GM19468 (cell line): ENCODE results near the gene KCNA1.
"Not testable (repeated sequence)": the region's sequence is repeated elsewhere in the genome, so short reads cannot be mapped to it uniquely, and the experiment has no call there.

Source experiments
- ATAC-seq: cut with Tn5 transposase; IDR thresholded peaks from one replicate; pipeline ENCODE4 v1.9.1; 2021; ENCODE audit warnings: mild to moderate bottlenecking, moderate library complexity, moderate number of reproducible peaks; ENCODE audit not compliant: unreplicated experiment; ENCODE audit errors: extremely low read depth

KCNA1 gene

DNA sequence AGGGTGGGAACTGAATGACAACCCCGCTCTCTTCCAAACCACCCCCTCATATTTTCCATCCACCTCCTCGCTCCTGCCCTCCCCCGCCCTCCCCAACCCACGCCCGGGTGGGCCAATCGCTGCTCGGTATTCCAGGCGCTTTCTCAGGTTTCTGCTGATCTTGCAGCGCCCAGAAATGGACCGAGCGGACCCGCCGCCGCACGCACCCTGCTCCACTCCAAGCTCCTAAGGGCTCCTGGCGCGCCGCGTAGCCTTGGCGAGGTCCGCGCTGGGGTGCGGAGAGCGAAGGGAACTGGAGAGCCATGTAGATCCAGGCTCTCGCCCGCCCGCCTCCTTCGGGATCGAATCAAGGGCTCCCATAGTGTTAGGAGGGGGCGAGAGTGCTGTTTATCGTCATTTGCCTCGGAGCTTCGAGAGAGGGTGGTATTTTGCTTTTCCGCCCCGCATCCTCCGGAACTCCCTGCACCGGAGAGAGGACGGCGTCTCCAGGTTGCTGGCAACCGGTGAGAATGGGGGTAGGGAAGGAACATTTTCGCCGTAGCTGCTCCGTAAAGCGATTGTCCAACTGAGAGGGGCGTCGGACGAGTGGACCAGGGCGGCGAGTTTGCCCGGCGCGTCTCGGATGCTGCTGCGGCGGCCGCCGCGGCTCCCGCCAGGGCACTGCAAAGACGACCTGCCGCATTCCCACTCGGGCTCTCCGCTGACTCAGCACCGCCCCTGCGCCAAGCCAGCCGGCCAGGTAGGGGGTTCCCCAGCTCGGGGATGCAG, at the start of gene KCNA1:
KCNA1 (plus strand) TSS at position 172 of the 768 bp plus-strand sequence. CDS start 1,474 bp downstream, outside the sequence.
- ATAC-seq, result no peak

DNA sequence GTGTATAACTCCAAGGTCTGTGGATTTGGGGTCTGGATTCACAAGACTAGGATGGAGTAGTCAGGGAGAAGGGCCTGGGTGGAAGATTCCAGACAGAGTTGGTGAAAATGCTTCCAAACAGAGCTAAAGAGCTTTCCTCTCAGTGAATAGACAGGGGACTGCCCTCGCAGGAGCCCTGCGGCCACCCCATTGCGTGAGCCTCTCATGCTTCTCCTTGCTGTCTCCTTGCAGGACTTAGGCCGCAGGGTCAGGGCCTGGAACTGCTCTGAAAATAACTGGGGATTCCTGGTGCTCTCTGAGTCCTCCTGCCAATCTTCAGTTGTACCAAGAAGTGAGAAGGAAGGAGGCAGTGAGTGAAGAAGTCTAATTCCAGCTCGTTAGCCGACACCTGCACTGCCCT, 49.0 kb upstream of the KCNA1 start:
- ATAC-seq, result no peak

DNA sequence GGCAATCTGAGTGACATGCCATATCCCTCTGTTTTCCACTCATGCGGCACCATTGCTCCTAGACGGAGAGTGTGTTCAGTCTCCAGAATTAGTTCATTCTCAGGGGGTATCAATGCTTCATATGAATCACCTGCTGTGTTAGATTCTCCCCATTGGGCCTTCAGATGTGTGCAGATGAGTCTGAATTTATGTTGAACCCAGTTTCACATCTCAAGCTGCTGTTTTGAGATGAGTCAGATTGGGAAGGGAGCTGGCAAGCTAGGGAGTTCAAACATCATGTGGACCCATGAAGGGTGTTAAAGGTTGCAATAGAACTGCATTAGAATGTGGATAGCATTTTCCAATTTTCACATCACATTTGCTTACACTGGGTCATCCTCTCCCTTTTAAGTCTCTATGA, 46.9 kb upstream of the KCNA1 start:
- ATAC-seq, result no peak

DNA sequence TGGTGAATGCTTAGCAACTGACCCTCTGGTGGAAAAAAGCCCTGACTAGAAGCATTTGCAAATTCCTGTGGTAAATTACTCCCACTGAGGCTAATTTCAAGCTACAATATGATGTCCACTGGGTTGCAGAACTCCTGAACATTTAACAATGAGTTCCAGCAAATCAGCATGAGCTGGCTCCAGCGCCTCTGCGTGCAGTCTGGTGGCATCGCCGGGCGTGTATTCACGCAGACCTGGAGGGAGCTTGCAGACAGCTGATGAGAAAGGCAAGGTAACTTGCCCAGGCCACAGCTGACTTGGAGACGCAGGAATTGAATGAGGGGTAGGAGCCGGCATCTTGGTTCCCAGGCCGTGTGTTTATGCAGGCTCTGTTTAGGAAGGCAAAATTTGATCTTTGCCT, 45.1 kb upstream of the KCNA1 start:
- no peak for ATAC-seq

DNA sequence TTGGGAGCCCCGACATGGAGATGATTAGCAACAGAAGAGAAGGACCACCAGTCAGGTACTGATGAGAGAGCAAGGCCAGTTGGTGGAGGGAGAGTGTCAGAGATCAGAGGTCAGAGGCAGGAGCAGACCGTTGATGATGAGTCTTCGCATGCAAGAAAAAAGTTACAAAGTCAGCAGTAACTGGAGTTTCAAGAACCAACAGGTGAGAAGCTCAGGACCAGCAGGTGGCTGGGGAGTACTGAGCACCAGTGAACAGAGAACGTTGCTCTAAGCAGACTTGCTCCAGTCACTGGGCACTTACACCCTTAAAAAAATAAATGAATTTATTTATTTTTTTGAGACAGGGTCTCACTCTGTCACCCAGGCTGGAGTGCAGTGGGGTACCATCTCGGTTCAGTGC, 44.5 kb upstream of the KCNA1 start:
- no peak for ATAC-seq

DNA sequence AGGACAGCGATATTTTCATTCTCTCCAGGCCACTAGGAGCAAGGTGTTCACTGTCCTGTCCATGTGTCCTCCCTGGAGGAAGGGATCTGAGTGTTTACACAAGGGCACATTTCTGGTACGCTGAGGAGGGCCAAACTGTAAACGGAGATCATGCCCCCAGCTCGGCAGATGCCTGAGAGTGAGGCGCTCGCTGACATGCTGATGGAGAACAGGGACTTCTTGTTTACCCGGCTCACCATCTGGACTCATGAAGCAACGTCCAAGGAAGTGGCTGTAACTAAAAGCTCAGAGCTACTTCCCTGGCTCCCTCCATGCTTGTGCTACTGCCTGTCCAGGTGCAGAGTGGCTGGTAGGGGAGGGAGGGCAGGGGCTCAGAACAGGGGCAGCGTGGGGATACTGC, 43.4 kb upstream of the KCNA1 start:
- ATAC-seq, result no peak

DNA sequence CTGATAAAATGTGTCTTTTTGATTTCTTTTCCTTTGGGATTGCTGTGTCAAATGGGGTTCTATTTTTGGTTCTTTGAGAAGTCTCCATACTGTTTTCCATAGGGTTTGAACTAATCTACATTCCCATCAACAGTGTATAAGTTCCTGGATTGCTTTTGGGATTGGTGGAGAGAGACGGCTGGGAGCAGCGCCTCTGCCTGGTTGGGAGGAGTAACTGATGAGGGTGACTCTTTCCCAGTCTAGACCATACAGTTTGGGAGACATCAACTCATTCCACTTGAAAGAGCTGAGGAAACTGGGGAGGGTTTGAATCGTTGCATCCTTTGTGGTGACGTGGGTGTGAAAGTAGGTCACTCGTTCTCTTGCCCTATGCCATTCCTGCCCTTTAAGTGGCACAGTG, 42.3 kb upstream of the KCNA1 start:
- ATAC-seq, result no peak

DNA sequence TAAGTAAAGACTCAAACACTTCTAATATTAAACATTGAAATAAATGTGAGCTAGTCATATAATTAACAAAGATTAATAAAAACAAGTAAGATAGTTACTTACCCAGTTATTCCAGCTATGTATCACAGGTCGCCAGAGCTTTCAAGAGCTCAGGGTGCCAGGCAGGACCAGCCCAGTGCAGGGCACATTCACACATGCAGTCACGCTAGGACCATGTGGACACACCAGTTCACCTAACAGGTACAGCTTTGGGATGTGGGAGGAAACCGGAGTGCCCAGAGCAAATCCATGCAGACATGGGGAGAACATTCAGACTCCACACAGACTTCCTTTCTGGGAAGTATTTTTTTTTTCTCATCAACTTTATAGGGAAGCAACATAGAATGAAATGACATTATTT, 39.3 kb upstream of the KCNA1 start:
- ATAC-seq, result no peak

DNA sequence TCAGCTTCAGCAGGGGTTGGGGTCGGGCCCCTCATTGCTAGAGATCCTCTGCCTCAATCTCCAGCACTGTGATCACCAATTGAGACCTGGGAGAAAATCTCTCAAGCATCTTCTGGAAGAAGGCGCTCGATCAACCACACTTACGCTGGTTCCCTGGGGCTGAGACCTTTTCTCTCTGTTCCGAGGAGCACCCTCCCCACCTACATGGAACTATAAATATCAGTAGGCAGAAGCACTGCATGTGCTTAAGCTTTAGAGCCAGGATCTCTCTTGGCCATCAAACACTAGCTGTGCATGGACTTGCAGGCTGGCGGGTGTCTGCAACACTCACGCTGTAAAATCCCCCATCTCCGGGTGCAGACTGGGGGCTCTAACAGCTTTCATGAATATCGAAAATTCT, 38.2 kb upstream of the KCNA1 start:
- no peak for ATAC-seq

DNA sequence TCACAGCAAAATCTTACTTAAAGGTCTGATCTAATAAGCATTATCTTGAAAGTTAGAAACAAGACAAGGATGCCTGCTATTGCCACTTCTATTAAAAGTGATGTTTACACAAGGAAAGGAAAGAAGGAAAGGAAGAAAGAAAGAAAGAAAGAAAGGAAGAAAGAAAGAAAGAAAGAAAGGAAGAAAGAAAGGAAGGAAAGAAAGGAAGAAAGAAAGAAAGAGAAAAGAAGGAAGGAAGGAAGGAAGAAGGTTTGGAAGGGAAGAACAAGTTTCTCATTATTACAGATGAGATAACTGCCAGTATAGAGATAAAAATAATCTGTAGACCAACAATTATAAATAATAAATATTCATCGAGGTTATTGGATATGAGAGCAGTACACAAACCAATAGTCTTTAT, 35.8 kb upstream of the KCNA1 start:
- ATAC-seq, result no peak

DNA sequence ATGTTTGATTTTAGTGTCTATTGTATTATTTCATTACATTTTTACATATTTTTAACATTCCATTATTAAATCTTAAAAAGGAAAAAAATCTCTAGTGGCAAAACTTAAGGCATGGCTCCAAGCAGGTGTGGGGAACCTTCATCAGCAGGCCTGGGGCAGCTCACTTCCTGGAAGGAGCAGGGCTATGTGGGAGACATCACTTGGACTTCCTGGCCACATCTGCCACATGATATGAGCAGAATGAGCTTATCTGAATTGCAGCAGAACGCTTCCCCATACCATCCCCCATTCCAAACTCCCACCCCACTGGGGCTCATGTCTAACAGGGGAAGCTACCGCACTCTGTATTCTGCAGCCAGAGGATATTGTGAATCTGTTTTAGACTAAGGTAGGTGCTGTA, 35.0 kb upstream of the KCNA1 start:
- no peak for ATAC-seq

DNA sequence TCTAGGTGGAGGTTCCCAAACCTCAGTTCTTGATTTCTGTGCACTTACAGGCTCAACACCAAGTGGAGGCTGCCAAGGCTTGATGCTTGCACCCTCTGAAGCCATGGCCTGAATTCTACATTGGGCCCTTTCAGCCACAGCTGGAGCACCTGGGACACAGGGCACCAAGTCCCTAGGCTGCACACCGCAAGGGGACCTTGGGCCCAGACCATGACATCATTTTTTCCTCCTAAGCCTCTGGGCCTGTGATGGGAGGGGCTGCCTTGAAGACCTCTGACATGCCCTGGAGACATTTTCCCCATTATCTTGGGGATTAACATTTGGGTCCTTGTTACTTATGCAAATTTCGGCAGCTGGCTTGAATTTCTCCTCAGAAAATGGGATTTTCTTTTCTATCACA, 30.2 kb upstream of the KCNA1 start:
- ATAC-seq, result not testable (repeated sequence)

DNA sequence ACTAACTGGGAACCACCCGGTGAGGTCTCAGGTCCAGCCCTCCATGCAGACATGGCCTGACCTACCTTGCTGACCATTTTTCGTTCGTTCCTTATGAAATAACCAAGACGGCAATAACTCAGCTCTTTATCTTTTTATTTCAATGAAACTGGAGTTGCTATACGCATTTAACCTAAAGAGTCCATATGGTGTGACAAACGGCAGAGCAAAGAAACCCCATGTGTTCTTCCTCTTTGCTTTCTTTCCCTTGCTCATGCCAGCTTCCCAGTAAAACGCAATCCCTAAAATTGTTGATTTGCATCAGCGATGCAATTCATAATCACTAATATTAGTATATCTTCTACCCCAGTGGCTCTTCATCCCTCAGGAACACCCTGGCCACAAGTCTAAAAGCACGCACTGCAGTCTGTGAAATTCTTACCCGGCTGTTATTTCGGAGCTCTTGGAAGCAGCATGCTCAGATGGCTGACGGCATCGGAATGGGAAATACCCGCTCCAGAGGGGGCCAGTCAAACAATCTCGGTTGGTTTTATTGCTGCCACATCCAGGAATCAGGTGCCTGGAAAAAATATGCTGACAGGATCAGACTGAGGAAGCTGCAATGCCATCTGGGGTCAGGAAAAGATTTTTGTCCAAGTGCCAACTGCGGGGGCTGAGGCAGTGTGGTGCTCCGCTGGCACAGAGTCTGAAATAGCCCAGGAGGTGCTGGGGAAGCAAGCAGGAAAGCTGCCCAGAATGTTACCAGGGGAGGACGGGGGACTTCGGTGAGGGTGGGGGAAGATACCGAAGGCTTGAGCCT, 28.2 kb upstream of the KCNA1 start:
- ATAC-seq, result no peak

DNA sequence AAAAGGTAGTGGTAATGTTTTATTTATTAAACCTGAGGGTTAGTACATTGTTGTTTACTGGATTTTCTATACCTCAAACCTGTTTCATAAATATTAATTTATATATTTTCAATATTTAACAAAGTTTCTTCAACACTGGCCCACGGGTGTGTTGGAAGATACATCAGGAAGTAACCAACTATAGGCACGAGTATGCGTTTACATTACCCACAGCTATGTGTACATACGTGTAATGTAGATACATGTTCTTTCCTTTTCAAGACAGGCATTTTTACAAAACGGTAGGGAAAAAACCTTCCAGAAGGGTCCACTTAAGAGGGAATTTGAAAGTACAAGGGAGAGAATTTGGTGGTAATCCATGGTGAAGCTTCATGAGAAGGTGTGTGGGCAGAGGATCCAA, 17.8 kb upstream of the KCNA1 start:
- no peak for ATAC-seq

DNA sequence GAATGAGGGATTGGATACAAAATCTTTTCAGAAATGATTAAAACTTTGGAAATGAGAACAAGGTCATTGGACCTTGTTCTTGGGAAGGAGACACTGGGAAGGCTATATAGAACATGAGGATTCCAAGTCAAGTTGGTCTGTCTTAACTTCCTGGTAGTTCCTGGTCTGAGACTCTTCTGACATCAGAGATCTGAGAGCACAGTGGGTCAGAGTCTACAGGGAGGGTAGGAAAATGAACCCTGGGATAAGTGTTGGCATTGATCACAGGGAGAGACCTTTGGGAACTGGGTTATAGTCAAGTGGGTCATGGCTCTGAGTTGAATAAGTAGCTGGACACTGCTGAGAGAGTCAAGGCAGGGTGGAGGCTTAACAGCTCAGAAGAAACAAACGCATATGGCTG, 17.3 kb upstream of the KCNA1 start:
- ATAC-seq, result no peak

DNA sequence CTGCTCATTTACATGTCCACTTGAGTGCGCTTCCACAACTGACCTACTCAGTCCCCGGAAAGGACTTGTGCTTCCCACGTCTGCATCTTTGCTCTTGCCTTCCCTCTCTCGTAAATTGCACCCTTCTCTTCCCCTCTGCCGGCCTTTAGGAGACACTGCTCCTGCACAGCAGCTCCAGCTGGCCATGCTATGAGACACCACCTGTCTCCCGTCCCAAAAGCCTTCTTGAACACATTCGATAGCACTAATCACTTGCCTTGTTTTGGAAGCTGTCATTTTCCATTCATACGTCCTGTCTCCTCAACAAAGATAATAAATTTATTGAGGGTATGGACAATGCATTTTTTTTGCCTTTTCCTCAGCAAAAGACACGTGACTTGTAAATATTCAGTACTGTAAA, 15.7 kb upstream of the KCNA1 start:
- ATAC-seq, result no peak

DNA sequence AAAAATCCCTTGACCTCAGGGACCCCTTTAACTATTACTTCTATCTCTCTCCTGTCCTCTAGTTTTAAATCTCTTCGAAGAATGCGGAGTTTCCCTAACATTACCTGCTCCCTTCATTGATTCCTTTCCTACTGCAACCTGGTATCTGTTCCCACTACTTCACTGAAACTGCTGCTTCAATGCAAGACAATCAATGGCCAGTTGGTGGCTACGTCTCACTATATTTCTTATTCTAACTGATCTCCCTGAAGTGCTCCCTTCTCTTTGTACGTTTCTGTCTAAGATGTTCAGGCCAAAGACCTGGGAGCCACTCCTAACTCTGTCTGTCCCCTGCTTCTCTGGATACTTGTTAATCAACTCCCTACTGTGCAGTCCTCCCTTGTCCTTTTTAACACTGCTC, 10.3 kb upstream of the KCNA1 start:
- no peak for ATAC-seq

DNA sequence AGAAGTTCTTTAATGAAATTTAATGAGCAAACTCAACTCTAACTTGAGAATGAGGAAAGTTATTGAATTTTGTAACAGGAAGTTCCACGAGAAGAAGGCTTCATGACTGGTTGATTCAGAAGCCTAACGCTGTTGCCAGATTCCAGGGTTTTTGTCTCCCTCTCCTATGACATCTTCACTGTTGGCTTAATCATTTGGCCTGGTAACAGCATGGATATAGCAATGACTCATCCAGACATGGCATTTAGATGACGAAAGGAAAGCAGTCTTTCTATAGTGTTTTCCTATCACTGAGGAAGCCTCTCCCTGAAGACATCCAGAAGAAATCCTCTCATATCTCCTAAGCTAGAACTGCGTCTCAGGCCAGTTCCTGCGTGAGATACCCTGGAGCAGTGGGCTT, 9.4 kb upstream of the KCNA1 start:
- no peak for ATAC-seq

DNA sequence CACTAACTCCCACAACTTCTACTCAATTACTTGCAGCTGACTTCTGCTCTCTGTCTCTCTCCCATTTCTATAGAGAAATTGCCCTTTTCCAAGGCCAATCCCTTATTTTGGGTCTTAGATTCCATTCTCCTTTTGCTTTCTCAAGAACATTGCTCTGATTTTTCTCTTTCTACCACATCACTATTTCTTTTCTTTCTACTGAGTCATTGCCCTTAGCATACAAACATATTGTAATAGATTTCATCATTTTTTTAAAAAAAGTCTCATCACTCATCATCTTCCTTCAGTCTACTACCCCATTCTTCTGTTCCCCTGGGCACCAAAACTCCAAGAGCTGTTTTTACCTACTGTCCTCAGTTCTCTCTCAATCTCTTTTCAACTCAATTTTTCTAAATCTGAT, 4.4 kb upstream of the KCNA1 start:
- no peak for ATAC-seq

DNA sequence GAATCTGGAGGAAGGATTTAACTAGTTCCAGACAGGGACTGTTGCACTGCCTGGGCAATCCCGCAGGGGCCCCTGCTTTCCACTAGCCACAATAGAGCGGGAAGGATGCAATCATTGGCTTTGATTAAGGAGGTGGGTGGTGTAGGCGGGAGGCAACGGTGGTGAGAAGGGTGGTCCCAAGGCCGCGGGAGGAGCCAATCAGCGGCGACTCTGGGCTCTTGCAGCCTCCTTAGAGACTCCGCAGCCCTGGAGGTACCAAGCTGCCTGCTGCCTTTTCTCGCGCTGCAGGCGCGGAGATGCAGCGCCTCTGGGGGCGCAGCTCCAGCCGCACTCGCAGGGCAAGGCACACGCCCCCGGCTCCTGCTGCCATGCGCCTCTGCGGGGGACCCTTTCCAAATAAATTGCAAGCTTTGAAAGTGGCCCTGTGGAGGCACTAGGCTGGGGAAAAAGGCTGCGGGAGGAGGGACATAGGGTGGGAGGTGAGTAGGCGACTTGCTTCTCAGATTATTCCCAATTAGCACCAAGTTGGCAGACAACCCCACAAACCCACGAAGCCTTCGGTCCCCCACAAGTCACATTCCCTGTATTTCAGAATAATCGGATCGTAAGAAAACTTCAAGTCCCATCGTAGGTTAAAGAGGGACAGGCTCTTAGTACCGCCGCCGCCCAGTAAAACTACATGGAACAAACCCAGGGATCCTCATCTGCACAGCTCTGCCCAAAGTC, 858 bp upstream of the KCNA1 start:
- no peak for ATAC-seq

DNA sequence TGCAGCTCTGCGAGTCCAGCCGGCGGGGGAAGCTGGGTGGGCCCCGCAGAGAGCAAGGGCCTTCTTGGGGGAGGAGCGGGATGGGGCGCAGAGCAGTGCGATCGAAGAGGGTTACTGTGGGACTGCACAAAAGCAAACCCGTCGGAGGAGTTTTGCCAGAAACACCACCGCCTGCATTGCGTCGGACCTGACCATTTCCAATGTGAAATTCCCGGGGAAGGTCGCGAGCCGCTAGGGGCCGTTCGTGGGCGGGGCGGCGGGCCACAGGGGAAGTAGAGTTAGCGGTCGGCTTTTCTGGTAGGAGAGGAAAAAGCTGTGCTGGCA, 333 bp upstream of the KCNA1 start:
- ATAC-seq, result no peak
